HepG2 (cell line): ENCODE measurements around the gene ZFAND2B. TPM values are rescaled to one million over a fixed set of nuclear protein-coding genes. Genes with fewer than 3 reads are reported as not detected.

Experiments
- ARID3A ChIP-seq: IDR thresholded peaks from 2 replicates; pipeline ENCODE4 v1.6.1; 2012; ENCODE audit warnings: low read depth, low read length, improper control_type of control experiment
- ATAD3A ChIP-seq: sonication (generic); formaldehyde crosslinking; IDR thresholded peaks from 2 replicates; pipeline ENCODE4 v1.4.0; 2020; ENCODE audit warnings: missing genetic modification reagents
- ESRRA ChIP-seq: sonication (generic); formaldehyde crosslinking; IDR thresholded peaks from 2 replicates; pipeline ENCODE4 v1.5.1; 2020; ENCODE audit warnings: mild to moderate bottlenecking, low read depth, missing genetic modification reagents
- MAX ChIP-seq: IDR thresholded peaks from 2 replicates; pipeline ENCODE4 v1.6.1; 2012; ENCODE audit warnings: inconsistent platforms
- MBD4 ChIP-seq: IDR thresholded peaks from 2 replicates; pipeline ENCODE4 v1.6.1; 2012; ENCODE audit warnings: low read length, inconsistent platforms, borderline replicate concordance
- PPARG ChIP-seq: conservative IDR thresholded peaks from 2 replicates; pipeline ENCODE4 v1.6.1; 2016; ENCODE audit warnings: missing biosample characterization, missing genetic modification reagents
- RCOR2 ChIP-seq: IDR thresholded peaks from 2 replicates; pipeline ENCODE4 v1.6.1; 2016; ENCODE audit warnings: missing biosample characterization, missing genetic modification reagents
- RFX1 ChIP-seq: fragments of 450-650 bp; IDR thresholded peaks from 2 replicates; pipeline ENCODE4 v1.6.1; 2017
- SMYD3 ChIP-seq: sonication (generic); formaldehyde crosslinking; IDR thresholded peaks from 2 replicates; pipeline ENCODE4 v1.8.1; 2023; ENCODE audit warnings: mild to moderate bottlenecking, missing genetic modification reagents
- YEATS4 ChIP-seq: sonication (generic); formaldehyde crosslinking; IDR thresholded peaks from 2 replicates; pipeline ENCODE4 v1.4.0; 2020; ENCODE audit warnings: missing genetic modification reagents, borderline replicate concordance
- ZNF350 ChIP-seq: sonication (generic); formaldehyde crosslinking; IDR thresholded peaks from 2 replicates; pipeline ENCODE4 v1.4.0; 2020; ENCODE audit warnings: mild to moderate bottlenecking, low read depth, missing genetic modification reagents, borderline replicate concordance
- ZNF382 ChIP-seq: sonication (generic); formaldehyde crosslinking; IDR thresholded peaks from 2 replicates; pipeline ENCODE4 v1.5.0; 2020; ENCODE audit warnings: missing genetic modification reagents, mild to moderate bottlenecking, borderline replicate concordance
- ZNF558 ChIP-seq: sonication (generic); formaldehyde crosslinking; IDR thresholded peaks from 2 replicates; pipeline ENCODE4 v1.9.0; 2022; ENCODE audit warnings: mild to moderate bottlenecking, missing genetic modification reagents, borderline replicate concordance
- ZNF562 ChIP-seq: sonication (generic); formaldehyde crosslinking; IDR thresholded peaks from 2 replicates; pipeline ENCODE4 v1.8.0; 2022; ENCODE audit warnings: missing genetic modification reagents, borderline replicate concordance
- ZNF569 ChIP-seq: sonication (generic); formaldehyde crosslinking; IDR thresholded peaks from 2 replicates; pipeline ENCODE4 v1.5.0; 2020; ENCODE audit warnings: mild to moderate bottlenecking, missing genetic modification reagents, moderate library complexity, borderline replicate concordance
- ZNF598 ChIP-seq: sonication (generic); formaldehyde crosslinking; IDR thresholded peaks from 2 replicates; pipeline ENCODE4 v1.5.1; 2020; ENCODE audit warnings: mild to moderate bottlenecking, missing genetic modification reagents, borderline replicate concordance
- ZNF691 ChIP-seq: sonication (generic); formaldehyde crosslinking; IDR thresholded peaks from 2 replicates; pipeline ENCODE4 v1.4.0; 2020; ENCODE audit warnings: missing genetic modification reagents, low read depth, mild to moderate bottlenecking, borderline replicate concordance
- ZNF766 ChIP-seq: sonication (generic); formaldehyde crosslinking; IDR thresholded peaks from 2 replicates; pipeline ENCODE4 v1.5.0; 2020; ENCODE audit warnings: missing genetic modification reagents, borderline replicate concordance
- ZSCAN25 ChIP-seq: sonication (generic); formaldehyde crosslinking; IDR thresholded peaks from 2 replicates; pipeline ENCODE4 v1.8.0; 2022; ENCODE audit warnings: mild to moderate bottlenecking, missing genetic modification reagents
- polyA plus RNA-seq, 8 experiments: library from polyadenylated mRNA; depleted of rRNA in 3 of 8; stranded (reverse) in 7 of 8; unstranded in 1 of 8; fragments of >200 nt; fragmentation: Illumina TruSeq in 4 of 8; extraction: Trizol in 4 of 8; gene quantifications; 2 replicates each; pipeline versions ENCODE4 v1.2.1 to v1.2.3, GENCODE V29; 2011 to 2016; ENCODE audit warnings: low read depth in 4 of 8, missing spikeins in 1 of 8, mixed read lengths in 1 of 8; ENCODE audit not compliant: insufficient read depth in 1 of 8
- total RNA-seq, 5 experiments: library from RNA; depleted of rRNA; stranded (reverse); fragments of >200 nt; fragmentation: Illumina TruSeq; extraction: Trizol; gene quantifications; 2 replicates each; pipeline ENCODE4 v1.2.3, GENCODE V29; 2016; ENCODE audit warnings: low read depth in 1 of 5
- TF ChIP-seq, protein P1 (sequence below): sonication (generic); formaldehyde crosslinking; IDR thresholded peaks from 2 replicates; pipeline ENCODE4 v1.8.1; 2023; ENCODE audit warnings: mild to moderate bottlenecking, missing genetic modification reagents
- TF ChIP-seq, protein P2 (sequence below): sonication (generic); formaldehyde crosslinking; IDR thresholded peaks from 2 replicates; pipeline ENCODE4 v1.5.1; 2020; ENCODE audit warnings: mild to moderate bottlenecking, missing genetic modification reagents, moderate library complexity

Gene ZFAND2B
- total and polyA plus RNA-seq, 2 of the 13 experiments (the other 11 are each of a cell fraction or from before 2014, with no cell fraction given): 53.3 to 115 TPM

DNA sequence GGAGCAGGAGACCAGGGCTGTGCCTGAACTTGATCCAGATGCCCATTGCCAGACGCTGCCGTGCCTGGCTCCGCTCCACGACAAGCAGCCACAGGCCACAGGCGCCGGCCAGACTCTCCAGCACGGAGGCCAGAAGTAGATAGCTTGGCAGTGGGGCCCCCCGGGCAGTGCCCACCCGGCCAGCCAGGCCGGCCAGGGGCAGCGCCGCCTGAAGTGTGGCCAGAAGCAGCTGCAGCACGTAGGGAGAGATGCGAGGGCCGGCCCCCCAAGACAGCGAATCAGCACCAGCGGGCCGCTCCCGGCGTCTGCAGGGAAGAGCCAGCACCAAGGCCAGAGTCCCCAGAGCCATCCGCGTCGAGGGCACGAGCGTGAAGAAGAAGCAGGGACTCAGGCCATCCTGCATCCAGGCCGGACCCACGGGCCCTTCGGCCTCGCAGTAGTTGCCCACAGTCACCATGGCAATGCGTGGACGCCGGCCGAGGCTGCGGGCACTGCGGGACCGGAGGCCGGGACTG lies 11.7 kb downstream of the ZFAND2B start (continued):
- TF ChIP-seq MAX (no peak), ESRRA (no peak), ZNF558 (peak; percentile 88; the same call in 1 of the 2 replicates), ZNF350 (no peak), ZNF382 (CRISPR knock-in tag) (no peak), ATAD3A (CRISPR knock-in tag) (no peak), ZNF766 (CRISPR knock-in tag) (no peak; the same call in 1 of the 2 replicates), PPARG (no peak), ZSCAN25 (0 out of 2 replicates have a peak, but pooled peaks have one; percentile 17), ZNF598 (CRISPR knock-in tag) (0 out of 2 replicates have a peak, but pooled peaks have one; percentile 93), RCOR2 (CRISPR knock-in tag) (no peak), YEATS4 (no peak), SMYD3 (CRISPR knock-in tag) (peak; percentile 5; the same call in 1 of the 2 replicates), ZNF569 (no peak), ZNF562 (CRISPR knock-in tag) (no peak), ARID3A (no peak), MBD4 (no peak), ZNF691 (CRISPR knock-in tag) (peak; percentile 11; the same call in 1 of the 2 replicates), RFX1 (peak; percentile 58; the same call in 1 of the 2 replicates)
- TF ChIP-seq, protein P1, sequence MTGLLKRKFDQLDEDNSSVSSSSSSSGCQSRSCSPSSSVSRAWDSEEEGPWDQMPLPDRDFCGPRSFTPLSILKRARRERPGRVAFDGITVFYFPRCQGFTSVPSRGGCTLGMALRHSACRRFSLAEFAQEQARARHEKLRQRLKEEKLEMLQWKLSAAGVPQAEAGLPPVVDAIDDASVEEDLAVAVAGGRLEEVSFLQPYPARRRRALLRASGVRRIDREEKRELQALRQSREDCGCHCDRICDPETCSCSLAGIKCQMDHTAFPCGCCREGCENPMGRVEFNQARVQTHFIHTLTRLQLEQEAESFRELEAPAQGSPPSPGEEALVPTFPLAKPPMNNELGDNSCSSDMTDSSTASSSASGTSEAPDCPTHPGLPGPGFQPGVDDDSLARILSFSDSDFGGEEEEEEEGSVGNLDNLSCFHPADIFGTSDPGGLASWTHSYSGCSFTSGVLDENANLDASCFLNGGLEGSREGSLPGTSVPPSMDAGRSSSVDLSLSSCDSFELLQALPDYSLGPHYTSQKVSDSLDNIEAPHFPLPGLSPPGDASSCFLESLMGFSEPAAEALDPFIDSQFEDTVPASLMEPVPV (CRISPR knock-in tag): no peak; the same call in 1 of the 2 replicates
- TF ChIP-seq, protein P2, sequence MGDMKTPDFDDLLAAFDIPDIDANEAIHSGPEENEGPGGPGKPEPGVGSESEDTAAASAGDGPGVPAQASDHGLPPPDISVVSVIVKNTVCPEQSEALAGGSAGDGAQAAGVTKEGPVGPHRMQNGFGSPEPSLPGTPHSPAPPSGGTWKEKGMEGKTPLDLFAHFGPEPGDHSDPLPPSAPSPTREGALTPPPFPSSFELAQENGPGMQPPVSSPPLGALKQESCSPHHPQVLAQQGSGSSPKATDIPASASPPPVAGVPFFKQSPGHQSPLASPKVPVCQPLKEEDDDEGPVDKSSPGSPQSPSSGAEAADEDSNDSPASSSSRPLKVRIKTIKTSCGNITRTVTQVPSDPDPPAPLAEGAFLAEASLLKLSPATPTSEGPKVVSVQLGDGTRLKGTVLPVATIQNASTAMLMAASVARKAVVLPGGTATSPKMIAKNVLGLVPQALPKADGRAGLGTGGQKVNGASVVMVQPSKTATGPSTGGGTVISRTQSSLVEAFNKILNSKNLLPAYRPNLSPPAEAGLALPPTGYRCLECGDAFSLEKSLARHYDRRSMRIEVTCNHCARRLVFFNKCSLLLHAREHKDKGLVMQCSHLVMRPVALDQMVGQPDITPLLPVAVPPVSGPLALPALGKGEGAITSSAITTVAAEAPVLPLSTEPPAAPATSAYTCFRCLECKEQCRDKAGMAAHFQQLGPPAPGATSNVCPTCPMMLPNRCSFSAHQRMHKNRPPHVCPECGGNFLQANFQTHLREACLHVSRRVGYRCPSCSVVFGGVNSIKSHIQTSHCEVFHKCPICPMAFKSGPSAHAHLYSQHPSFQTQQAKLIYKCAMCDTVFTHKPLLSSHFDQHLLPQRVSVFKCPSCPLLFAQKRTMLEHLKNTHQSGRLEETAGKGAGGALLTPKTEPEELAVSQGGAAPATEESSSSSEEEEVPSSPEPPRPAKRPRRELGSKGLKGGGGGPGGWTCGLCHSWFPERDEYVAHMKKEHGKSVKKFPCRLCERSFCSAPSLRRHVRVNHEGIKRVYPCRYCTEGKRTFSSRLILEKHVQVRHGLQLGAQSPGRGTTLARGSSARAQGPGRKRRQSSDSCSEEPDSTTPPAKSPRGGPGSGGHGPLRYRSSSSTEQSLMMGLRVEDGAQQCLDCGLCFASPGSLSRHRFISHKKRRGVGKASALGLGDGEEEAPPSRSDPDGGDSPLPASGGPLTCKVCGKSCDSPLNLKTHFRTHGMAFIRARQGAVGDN: no peak
